GM18517 (cell line): Measurements from ENCODE around the gene C9orf50.

ENCODE experiments used
- ATAC-seq: cut with Tn5 transposase; IDR thresholded peaks from one replicate; pipeline ENCODE4 v1.9.1; 2021; ENCODE audit warnings: mild to moderate bottlenecking, moderate library complexity; ENCODE audit not compliant: unreplicated experiment

C9orf50 gene

GRCh38 chr9:129571298-129572051, 49.4 kb downstream of the C9orf50 start:
- no peak for ATAC-seq

- no peak for ATAC-seq
Measured at GRCh38 chr9:129570450-129571297, 50.2 kb downstream of the C9orf50 start.

- no peak for ATAC-seq
Measured at GRCh38 chr9:129569502-129570449, 51.1 kb downstream of the C9orf50 start.

- ATAC-seq: no peak
Measured at GRCh38 chr9:129568560-129569501, 52.1 kb downstream of the C9orf50 start.

- no peak for ATAC-seq
Measured at GRCh38 chr9:129567842-129568559, 52.9 kb downstream of the C9orf50 start.

- no peak for ATAC-seq
Measured at GRCh38 chr9:129567329-129567728, 53.6 kb downstream of the C9orf50 start.

- ATAC-seq: no peak
Measured at GRCh38 chr9:129566563-129567266, 54.2 kb downstream of the C9orf50 start.

- no peak for ATAC-seq
Measured at GRCh38 chr9:129562917-129563316, 58.0 kb downstream of the C9orf50 start.

GRCh38 chr9:129562514-129562913, 58.4 kb downstream of the C9orf50 start:
- no peak for ATAC-seq
